Measurements from ENCODE around the gene ORAI3.
A peak's percentile ranks its signal among the peaks of the same experiment; 100 is the strongest.

Gene ORAI3

GRCh38 chr16:30948667-30949649 is at the start of gene ORAI3:
Gene ORAI3 (plus strand): TSS chr16:30949068. CDS start chr16:30949290, 222 bp downstream.
- peak; percentile 65 for DNase-seq

DNA sequence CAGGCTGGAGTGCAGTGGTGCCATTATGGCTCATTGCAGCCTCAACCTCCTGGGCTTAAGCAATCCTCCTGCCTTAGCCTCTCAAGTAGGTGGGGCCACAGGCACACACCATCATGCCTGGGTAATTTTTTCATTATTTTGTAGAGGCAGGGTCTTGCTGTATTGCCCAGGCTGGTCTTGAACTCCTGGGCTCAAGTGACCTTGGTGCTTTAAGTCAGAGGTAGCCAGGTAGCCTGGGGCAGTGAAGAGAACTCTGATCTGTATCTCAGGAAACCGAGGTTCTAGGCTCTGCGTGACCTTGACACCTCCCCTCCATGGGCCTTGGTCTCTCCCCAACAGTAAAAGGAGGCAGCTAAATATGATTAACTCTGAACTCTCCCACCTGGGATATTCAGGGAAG is 49.1 kb upstream of the ORAI3 start:
- DNase-seq: no peak

GRCh38 chr16:30900588-30900987 is 48.3 kb upstream of the ORAI3 start:
- no peak for DNase-seq

- no peak for DNase-seq
Measured at GRCh38 chr16:30901201-30902028, 47.5 kb upstream of the ORAI3 start.

DNA sequence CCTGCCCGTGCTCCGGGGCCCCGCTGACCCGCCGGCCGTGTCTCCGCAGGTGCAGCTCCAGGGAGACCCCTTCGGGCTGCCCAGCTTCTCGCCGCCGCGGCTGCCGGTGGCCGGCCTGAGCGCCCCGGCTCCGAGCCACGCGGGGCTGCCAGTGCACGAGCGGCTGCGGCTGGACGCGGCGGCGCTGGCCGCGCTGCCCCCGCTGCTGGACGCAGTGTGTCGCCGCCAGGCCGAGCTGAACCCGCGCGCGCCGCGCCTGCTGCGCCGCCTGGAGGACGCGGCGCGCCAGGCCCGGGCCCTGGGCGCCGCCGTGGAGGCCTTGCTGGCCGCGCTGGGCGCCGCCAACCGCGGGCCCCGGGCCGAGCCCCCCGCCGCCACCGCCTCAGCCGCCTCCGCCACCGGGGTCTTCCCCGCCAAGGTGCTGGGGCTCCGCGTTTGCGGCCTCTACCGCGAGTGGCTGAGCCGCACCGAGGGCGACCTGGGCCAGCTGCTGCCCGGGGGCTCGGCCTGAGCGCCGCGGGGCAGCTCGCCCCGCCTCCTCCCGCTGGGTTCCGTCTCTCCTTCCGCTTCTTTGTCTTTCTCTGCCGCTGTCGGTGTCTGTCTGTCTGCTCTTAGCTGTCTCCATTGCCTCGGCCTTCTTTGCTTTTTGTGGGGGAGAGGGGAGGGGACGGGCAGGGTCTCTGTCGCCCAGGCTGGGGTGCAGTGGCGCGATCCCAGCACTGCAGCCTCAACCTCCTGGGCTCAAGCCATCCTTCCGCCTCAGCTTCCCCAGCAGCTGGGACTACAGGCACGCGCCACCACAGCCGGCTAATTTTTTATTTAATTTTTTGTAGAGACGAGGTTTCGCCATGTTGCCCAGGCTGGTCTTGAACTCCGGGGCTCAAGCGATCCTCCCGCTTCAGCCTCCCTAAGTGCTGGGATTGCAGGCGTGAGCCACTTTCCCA is 46.6 kb upstream of the ORAI3 start:
- peak; percentile 39 for DNase-seq

DNA sequence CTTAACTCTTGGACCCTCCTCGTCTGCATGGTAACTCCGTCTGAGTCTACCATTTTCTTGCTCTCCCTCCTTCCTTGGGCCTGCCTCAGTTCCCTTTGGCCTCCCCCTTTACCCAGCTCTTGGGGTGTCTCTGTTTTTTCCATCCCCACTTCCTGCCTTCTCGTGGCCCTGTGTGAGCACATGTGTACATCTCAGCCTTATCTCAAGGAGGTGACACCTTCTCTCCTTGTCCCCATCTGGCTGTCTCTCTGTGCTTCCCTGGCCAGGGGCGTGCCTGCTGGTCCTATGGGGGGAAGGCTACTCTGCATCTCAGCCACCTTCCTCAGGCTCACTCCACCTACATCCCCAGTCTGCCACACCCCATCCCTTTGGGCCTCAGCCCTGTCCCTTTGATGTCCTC is 45.9 kb upstream of the ORAI3 start:
- DNase-seq: peak; percentile 46

DNA sequence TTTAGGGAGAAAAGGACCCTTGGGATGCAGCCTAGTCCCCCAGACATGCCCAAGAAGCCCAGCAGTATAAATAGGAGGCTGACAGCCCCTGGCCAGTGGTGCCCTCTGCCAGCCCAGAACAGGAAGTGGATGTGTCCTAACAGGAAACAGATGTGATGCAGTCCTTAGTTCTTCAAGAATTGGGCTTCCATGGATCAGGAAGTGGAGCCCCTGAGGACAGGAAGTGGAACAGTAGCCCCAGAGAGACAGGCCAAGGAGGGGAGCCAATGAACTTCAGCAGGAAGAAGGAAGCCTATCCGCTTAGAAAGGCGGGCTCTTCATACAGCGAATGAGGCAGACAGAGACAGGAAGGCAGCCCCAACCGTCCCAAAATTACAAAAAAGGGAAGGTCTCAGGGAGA is 45.3 kb upstream of the ORAI3 start:
- DNase-seq: peak; percentile 99

- peak; percentile 92 for DNase-seq
Measured at GRCh38 chr16:30904114-30904780, 44.6 kb upstream of the ORAI3 start.

DNA sequence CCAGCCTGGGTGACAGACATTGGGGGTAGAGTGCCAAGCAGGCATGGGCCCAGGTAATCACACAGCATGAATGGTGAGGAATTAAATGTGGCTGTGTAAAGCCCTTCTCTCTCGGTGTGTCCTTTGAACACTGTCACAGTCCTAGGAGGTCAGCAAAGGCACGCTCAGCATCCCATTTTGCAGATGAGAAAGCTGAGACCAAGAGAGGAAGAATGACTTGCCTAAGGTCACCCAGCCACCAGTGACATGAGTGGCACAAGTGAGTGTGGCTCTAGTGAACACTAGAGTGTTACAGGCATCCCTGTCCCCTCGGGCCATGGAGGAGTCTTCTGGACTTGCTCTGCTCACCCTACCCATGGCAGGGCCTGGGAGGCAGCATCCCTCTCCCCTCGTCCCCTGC is 41.8 kb upstream of the ORAI3 start:
- no peak for DNase-seq

DNA sequence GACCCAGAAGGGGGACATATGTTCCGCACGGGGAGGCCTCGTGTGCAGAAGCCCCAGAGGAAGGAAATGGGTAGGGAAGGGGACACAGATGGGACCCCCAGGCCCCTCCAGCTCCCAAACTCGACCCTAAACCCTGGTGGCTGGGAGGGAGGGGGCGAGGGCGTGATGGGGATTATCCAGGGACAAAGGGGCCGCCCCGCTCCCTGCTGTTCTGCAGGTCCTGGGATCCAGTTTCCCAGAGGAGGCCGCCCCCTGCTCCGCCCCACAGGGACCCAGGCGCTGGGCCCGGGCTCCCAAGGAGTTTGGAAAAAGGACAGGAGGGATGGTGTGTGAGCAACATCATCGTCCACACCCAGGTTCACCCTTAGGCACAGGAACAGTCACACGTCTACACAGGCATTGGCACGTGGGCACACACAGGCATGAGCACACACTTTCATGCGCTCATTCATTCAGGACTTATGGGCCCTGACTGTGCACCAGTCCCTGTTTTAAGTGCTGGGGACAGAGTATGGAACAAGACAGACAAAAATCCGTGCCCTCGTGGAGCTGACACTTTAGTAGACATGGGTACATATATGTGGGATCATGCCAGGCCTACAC is 38.3 kb upstream of the ORAI3 start:
- DNase-seq: no peak

DNA sequence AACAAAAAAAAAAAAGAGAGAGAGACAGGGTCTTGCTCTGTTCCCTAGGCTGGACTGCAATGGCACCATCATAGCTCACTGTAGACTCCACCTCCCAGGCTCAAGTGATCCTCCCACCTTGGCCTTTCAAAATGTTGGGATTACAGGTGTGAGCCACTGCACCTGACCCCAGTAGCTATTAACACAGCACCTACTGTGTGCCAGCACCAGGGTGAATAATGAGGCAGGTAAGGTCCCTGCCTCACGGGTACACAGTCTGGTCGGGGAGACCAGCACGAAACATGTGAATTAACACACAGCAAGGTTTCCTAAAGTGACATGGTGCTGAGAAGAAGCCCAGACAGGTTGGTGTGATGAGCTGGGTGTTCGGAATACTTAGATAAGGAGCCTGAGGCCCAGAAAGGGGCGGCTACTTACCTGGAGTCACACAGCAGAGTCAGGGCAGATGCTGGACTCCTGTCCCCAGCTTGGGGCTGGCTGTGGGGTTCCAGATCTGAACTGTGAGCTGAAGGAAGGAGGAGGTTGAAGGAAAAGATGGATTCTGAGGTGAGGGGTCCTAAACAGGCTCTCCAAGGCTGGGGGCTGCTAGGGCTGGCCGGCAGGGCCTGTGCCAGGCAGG is 36.0 kb upstream of the ORAI3 start:
- no peak for DNase-seq

DNA sequence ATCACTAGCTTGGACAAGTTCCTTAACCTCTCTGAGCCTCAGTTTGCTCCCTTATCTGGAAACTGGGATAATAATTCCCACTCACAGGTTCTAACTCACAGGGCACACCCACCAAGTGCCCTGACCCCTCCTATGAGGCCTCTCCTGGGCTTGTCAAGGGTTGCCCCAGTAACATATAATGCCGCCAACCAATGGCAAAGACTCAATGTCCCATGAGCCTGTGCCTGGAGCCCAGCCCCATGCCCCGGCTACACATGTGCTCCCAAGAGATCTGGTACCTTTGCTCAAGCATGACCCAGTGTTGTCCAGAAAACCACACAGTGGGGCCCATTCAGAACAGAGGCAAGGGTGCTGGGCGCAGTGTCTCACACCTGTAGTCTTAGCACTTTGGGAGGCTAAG is 34.0 kb upstream of the ORAI3 start:
- no peak for DNase-seq

DNA sequence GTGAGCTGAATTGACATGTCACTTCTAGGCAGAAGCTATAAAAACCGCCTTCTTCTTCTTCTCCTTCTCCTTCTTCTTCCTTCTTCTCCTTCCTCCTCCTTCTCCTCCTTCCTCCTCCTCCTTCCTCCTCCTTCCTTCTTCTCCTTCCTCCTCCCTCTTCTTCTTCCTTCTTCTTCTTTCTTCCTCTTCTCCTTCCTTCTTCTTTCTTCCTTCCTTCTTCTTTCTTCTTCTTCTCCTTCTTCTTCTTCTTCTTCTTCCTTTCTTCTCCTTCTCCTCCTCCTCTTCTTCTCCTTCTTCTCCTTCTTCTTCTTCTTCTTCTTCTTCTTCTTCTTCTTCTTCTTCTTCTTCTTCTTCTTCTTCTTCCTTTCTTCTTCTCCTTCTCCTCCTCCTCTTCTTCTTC is 30.3 kb upstream of the ORAI3 start:
- DNase-seq: no peak

DNA sequence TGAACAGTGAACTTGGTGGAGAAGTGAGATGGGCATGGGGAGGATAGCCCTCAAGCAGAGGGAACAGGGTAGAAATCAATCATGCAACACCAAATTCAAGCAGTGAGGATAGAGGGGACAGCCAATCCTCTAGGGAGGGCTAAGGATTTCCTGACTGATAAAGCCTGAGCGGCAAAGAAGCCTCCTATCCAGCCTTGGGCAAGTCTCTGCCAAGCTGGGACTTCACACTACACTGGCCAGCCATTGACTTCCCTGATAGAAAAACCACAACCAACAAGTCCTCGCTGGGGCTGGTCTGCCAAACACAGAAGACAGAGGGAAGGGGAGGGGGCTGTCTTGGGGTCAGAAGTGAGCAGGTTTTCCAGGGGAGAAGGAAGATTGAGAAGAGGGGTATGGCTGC is 28.0 kb upstream of the ORAI3 start:
- peak; percentile 21 for DNase-seq

DNA sequence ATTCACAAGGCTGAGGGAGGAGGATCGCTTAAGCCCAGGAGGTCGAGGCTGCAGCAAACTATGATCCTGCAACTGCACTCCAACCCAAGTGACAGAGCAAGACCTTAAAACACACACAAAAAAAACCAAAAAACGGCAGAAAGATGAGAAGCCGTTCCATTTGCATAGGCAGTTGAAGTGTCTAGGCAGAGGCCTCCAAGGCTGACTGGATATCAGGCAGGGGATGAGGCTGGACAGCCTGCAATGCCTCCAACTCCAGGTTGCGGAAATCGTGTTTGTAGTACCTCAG is 27.5 kb upstream of the ORAI3 start:
- peak; percentile 70 for DNase-seq

GRCh38 chr16:30921748-30922419 is 27.0 kb upstream of the ORAI3 start:
- peak; percentile 60 for DNase-seq

DNA sequence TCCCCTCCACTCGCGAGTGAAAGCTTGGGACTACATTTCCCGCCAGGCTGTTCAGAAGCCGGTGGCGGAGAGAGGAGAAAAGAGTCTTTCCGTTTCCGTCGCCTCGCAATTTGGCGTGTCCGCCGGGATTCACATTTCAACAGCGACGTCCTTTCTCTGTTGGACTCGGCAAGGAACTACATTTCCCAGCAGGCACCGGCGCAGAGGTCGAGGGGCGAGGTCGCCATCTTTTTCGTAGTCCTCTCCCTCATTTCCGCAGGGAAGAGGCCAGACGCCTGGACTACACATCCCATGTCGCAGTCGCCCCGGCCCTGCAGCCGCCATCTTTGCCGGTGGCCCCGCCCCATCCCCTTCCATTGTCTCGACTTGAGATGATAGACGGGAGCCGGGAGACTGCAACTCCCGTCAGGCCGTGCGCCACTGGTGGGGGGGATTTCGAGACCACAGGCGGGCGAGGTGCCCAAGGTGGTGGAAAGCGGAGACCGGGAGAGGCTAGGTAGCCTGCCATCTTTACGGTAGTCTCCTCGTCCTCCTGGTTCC is 26.4 kb upstream of the ORAI3 start:
- DNase-seq: peak; percentile 99

- peak; percentile 98 for DNase-seq
Measured at GRCh38 chr16:30922960-30923535, 25.8 kb upstream of the ORAI3 start.

GRCh38 chr16:30923554-30924075 is 25.3 kb upstream of the ORAI3 start, which contains the start of gene FBXL19:
Gene FBXL19 (plus strand): TSS chr16:30923572. CDS start chr16:30925755, 2,183 bp downstream.
- DNase-seq: no peak

All from GF-D8 (cell line).